MM.1S (cell line): ENCODE data around the gene CXCR5.

Source experiments
- EZH2 ChIP-seq: fragments of 300-600 bp; sonication (generic); optimal IDR thresholded peaks from 2 replicates; pipeline ENCODE3; 2017; ENCODE audit warnings: low read depth, mild to moderate bottlenecking, antibody characterized with exemption, low read length, mixed read lengths
- EZH2phosphoT487 ChIP-seq: fragments of 300-600 bp; sonication (generic); IDR thresholded peaks from 2 replicates; pipeline ENCODE4 v1.6.1; 2018; ENCODE audit warnings: antibody characterized with exemption, low read length
- TF ChIP-seq, protein P1 (sequence below): fragments of 300-600 bp; sonication (generic); IDR thresholded peaks from 2 replicates; pipeline ENCODE4 v1.5.1; 2016; ENCODE audit warnings: antibody characterized with exemption, low read length, mixed read lengths

DNA sequence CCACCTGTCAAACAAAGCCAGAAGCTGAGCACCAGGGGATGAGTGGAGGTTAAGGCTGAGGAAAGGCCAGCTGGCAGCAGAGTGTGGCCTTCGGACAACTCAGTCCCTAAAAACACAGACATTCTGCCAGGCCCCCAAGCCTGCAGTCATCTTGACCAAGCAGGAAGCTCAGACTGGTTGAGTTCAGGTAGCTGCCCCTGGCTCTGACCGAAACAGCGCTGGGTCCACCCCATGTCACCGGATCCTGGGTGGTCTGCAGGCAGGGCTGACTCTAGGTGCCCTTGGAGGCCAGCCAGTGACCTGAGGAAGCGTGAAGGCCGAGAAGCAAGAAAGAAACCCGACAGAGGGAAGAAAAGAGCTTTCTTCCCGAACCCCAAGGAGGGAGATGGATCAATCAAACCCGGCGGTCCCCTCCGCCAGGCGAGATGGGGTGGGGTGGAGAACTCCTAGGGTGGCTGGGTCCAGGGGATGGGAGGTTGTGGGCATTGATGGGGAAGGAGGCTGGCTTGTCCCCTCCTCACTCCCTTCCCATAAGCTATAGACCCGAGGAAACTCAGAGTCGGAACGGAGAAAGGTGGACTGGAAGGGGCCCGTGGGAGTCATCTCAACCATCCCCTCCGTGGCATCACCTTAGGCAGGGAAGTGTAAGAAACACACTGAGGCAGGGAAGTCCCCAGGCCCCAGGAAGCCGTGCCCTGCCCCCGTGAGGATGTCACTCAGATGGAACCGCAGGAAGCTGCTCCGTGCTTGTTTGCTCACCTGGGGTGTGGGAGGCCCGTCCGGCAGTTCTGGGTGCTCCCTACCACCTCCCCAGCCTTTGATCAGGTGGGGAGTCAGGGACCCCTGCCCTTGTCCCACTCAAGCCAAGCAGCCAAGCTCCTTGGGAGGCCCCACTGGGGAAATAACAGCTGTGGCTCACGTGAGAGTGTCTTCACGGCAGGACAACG lies 11.7 kb downstream of the CXCR5 start:
- TF ChIP-seq, protein P1, sequence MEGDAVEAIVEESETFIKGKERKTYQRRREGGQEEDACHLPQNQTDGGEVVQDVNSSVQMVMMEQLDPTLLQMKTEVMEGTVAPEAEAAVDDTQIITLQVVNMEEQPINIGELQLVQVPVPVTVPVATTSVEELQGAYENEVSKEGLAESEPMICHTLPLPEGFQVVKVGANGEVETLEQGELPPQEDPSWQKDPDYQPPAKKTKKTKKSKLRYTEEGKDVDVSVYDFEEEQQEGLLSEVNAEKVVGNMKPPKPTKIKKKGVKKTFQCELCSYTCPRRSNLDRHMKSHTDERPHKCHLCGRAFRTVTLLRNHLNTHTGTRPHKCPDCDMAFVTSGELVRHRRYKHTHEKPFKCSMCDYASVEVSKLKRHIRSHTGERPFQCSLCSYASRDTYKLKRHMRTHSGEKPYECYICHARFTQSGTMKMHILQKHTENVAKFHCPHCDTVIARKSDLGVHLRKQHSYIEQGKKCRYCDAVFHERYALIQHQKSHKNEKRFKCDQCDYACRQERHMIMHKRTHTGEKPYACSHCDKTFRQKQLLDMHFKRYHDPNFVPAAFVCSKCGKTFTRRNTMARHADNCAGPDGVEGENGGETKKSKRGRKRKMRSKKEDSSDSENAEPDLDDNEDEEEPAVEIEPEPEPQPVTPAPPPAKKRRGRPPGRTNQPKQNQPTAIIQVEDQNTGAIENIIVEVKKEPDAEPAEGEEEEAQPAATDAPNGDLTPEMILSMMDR, result no peak
- TF ChIP-seq EZH2 (no peak), EZH2phosphoT487 (no peak)
